Ascending aorta (tissue), 2 donors: ENCODE data around the gene SUSD2. TPM values are rescaled to one million over a fixed set of nuclear protein-coding genes. Genes with fewer than 3 reads are reported as not detected.

Source experiments
- DNase-seq, 2 donors: peaks; one replicate each; pipeline ENCODE4 v3.0.0-alpha.2; 2019; ENCODE audit warnings: low spot score in 2 of 2
- H3K27ac ChIP-seq, 2 donors: fragments of 200-600 bp; sonication (generic); one replicate each; pipeline ENCODE4 v1.5.1; 2016 to 2017; ENCODE audit warnings: mild to moderate bottlenecking in 1 of 2
- H3K27me3 ChIP-seq: fragments of 200-600 bp; sonication (generic); one replicate; pipeline ENCODE4 v1.5.1; 2017
- H3K36me3 ChIP-seq, 2 donors: fragments of 200-600 bp; sonication (generic); one replicate each; pipeline ENCODE4 v1.5.1; 2016
- H3K4me1 ChIP-seq, 2 donors: fragments of 200-600 bp; sonication (generic); one replicate each; pipeline ENCODE4 v1.5.1; 2016 to 2017; ENCODE audit warnings: mild to moderate bottlenecking in 1 of 2
- H3K4me3 ChIP-seq, 2 donors: fragments of 200-600 bp; sonication (generic); one replicate each; pipeline ENCODE4 v1.5.1; 2016 to 2017; ENCODE audit warnings: mild to moderate bottlenecking in 1 of 2
- H3K9me3 ChIP-seq, 2 donors: fragments of 200-600 bp; sonication (generic); one replicate each; pipeline ENCODE4 v1.5.1; 2016
- CTCF ChIP-seq, 3 experiments: fragments of 200-600 bp in 2 of 3; fragments of 450-650 bp in 1 of 3; sonication (generic) in 2 of 3; IDR thresholded peaks; one replicate each; pipeline ENCODE4 v1.5.1; 2016 to 2019; ENCODE audit warnings: antibody characterized with exemption in 3 of 3, mild to moderate bottlenecking in 1 of 3, moderate library complexity in 1 of 3
- intact Hi-C: fragments of 100-400 bp; cut with DNase I; formaldehyde crosslinking; loops from one replicate; pipeline ENCODE4 v1.15.1; 2023
- total RNA-seq: library from RNA; depleted of rRNA; stranded (reverse); fragments of >200 nt; gene quantifications from one replicate; pipeline ENCODE4 v1.1.0, GENCODE V29; 2016

SUSD2 gene
- total RNA-seq, 1 donor from 2014 or later, result 51.0 TPM

DNA sequence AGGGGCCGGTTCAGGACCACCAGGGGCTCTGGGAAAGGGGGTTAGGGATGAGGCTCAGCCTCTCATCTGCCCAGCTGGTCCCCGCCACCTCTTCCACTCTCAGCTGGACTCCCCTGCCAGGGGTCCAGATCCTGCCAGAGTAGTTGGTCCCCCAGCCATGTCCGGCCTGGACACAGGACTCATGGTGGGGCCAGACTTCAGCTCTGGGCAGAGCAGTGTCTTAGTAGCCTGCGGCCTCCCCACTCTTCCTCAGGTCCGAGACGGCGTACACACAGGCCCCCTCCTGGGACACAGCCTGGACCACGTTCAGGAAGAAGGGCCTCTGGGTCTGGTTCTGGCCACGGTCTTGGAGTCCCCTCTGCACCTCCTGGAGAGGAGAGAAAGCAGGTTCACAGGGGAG, 38.5 kb downstream of the SUSD2 start:
- TF ChIP-seq CTCF (IDR thresholded peaks at IDR 0.05), result no peak
- Histone ChIP-seq H3K4me3 (no peak overlapping the region), H3K27me3 (no peaks in the 10 kb centered on the region), H3K4me1 (no peaks in the 10 kb centered on the region), H3K9me3 (peaks cover 0 to 4% of the 10 kb centered on the region in 2 donors), H3K36me3 (peaks cover 2 to 16% of the 10 kb centered on the region in 2 donors), H3K27ac (no peak overlapping the region)
- intact Hi-C loops, result no loop called here
- DNase-seq, result no peak

DNA sequence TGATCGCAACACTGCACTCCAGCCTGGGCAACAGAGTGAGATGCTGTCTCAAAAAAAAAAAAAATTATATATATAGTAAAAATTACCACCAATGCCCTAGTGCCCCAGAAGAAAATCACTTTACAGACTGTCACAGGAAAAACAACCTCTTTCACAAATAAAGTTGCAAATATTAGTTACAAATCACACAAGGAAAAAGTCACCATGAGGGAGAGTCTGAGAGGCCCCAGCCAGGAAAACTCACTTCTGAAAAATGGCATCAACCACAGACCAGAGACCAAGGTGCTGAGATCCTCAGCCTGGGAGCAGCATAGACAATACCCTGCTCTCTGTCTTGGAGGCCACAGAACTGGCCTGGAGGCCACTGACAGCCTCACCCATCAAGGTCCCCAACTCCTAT, 43.2 kb downstream of the SUSD2 start:
- no peak for TF ChIP-seq CTCF (IDR thresholded peaks at IDR 0.05)
- no peak overlapping the region for H3K4me3 ChIP-seq
- H3K27ac ChIP-seq, result no peak overlapping the region
- DNase-seq, result no peak
- intact Hi-C loops, result loop anchor here (2.0 kb wide), 1 partner anchor 30 kb away; no protein-coding TSS in a partner anchor
- peaks cover 0 to 6% of the 10 kb centered on the region in 2 donors for H3K9me3 ChIP-seq
- H3K27me3 ChIP-seq, result no peaks in the 10 kb centered on the region
- no peaks in the 10 kb centered on the region for H3K4me1 ChIP-seq
- peaks cover 7 to 19% of the 10 kb centered on the region in 2 donors for H3K36me3 ChIP-seq

- DNase-seq, result no peak
- Histone ChIP-seq H3K27ac (no peak overlapping the region), H3K36me3 (peaks cover 7 to 12% of the 10 kb centered on the region in 2 donors), H3K27me3 (no peaks in the 10 kb centered on the region), H3K9me3 (peaks cover 0 to 6% of the 10 kb centered on the region in 2 donors), H3K4me3 (no peak overlapping the region), H3K4me1 (no peaks in the 10 kb centered on the region)
- TF ChIP-seq CTCF (IDR thresholded peaks at IDR 0.05), result no peak
- intact Hi-C loops, result loop anchor here (2.0 kb wide), 1 partner anchor 30 kb away; no protein-coding TSS in a partner anchor
These were observed 43.8 kb downstream of the SUSD2 start for GRCh38 chr22:24225044-24225601.

GRCh38 chr22:24225951-24226350, 44.7 kb downstream of the SUSD2 start:
- Histone ChIP-seq H3K9me3 (peaks cover 0 to 6% of the 10 kb centered on the region in 2 donors), H3K27me3 (no peaks in the 10 kb centered on the region), H3K4me3 (no peak overlapping the region), H3K27ac (no peak overlapping the region), H3K36me3 (peaks cover 7 to 10% of the 10 kb centered on the region in 2 donors), H3K4me1 (no peaks in the 10 kb centered on the region)
- intact Hi-C loops, result loop anchor here (2.0 kb wide), 1 partner anchor 31 kb away; no protein-coding TSS in a partner anchor
- no peak for DNase-seq
- no peak for TF ChIP-seq CTCF (IDR thresholded peaks at IDR 0.05)

DNA sequence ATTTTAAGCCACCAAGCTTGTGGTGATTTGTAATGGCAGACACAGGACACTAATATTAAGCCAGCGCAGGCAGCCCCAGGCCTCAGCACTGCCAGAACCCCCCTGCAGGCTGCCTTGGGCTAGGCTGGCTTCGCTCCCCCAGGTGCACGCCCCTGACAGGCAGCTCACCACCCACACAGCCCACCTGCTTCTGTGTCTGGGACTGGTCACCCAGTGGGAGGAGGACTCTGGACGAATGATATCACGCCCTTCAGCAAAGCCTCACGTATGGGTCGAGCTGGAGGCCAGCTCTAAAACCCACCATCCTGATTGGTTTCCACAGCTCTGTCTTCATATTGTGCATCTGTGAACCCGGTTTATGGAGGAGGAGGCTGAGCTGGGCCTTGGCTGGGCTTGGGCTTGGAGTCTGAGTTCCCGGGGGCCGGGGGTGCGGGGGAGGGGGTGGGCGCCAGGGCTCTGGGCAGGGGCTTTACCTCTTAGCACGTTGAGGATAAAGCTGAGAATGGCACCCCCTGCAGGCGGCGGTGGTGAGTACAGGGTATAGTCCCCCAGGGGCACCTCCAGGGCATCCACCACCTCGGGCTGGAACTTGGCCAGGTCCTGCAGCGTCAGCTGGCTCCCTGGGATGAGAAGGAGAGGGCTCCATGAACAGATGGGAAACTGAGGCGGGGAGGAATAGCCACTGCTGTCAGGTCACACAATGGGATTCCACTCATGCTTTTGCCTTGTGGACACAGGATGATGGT, 49.8 kb downstream of the SUSD2 start:
- Histone ChIP-seq H3K36me3 (no peaks in the 10 kb centered on the region), H3K9me3 (no peaks in the 10 kb centered on the region), H3K4me1 (no peaks in the 10 kb centered on the region), H3K27ac (no peak overlapping the region), H3K27me3 (no peaks in the 10 kb centered on the region), H3K4me3 (no peak overlapping the region)
- peak in 2 of 3 experiments; percentile 28 to 33 for TF ChIP-seq CTCF (IDR thresholded peaks at IDR 0.05)
- DNase-seq, result no peak
- intact Hi-C loops, result no loop called here
